SU-DHL-6 (cell line): Measurements from ENCODE around the gene NELL1.

ENCODE experiments used
- CTCF ChIP-seq: fragments of 200-600 bp; sonication (generic); IDR thresholded peaks from one replicate; pipeline ENCODE4 v1.5.1; 2017; ENCODE audit warnings: antibody characterized with exemption, mild to moderate bottlenecking, low read length, moderate library complexity; ENCODE audit not compliant: insufficient read depth, poor library complexity, severe bottlenecking
- EZH2phosphoT487 ChIP-seq: fragments of 200-600 bp; sonication (generic), shearing (Covaris generic); conservative IDR thresholded peaks from 2 replicates; pipeline ENCODE4 v1.6.1; 2018; ENCODE audit warnings: mild to moderate bottlenecking, antibody characterized with exemption, low read length, moderate library complexity, mixed read lengths

- no peak for TF ChIP-seq CTCF
- no peak for TF ChIP-seq EZH2phosphoT487
These were observed 935.2 kb downstream of the NELL1 start for GRCh38 chr11:21604564-21604963.
